H9 (cell line): ENCODE measurements around the gene FTO. TPM values are rescaled to one million over a fixed set of nuclear protein-coding genes. Genes with fewer than 3 reads are reported as not detected.

Experiments used
- DNase-seq: peaks from one replicate; pipeline ENCODE4 v3.0.0-alpha.2; 2017
- H2AFZ ChIP-seq: one replicate; pipeline ENCODE4 v1.6.1; 2013; ENCODE audit warnings: mild to moderate bottlenecking, low read length, control low read depth, moderate library complexity
- H2AK5ac ChIP-seq: 2 replicates; pipeline ENCODE4 v1.6.1; 2013; ENCODE audit warnings: low read length, control low read depth, mixed read lengths; ENCODE audit not compliant: insufficient read length
- H2BK120ac ChIP-seq: one replicate; pipeline ENCODE4 v1.6.1; 2013; ENCODE audit warnings: low read depth, mild to moderate bottlenecking, low read length, control low read depth, inconsistent platforms; ENCODE audit not compliant: poor library complexity, severe bottlenecking
- H2BK12ac ChIP-seq: 2 replicates; pipeline ENCODE4 v1.6.1; 2013; ENCODE audit warnings: low read length, control low read depth, mixed read lengths, low read depth; ENCODE audit not compliant: insufficient read length
- H2BK15ac ChIP-seq: 2 replicates; pipeline ENCODE4 v1.6.1; 2013; ENCODE audit warnings: low read depth, low read length, control low read depth
- H2BK20ac ChIP-seq: one replicate; pipeline ENCODE4 v1.6.1; 2013; ENCODE audit warnings: low read depth, mild to moderate bottlenecking, low read length, control low read depth, inconsistent platforms; ENCODE audit not compliant: poor library complexity, severe bottlenecking
- H2BK5ac ChIP-seq: 2 replicates; pipeline ENCODE4 v1.6.1; 2013; ENCODE audit warnings: low read length, control low read depth, mixed read lengths; ENCODE audit not compliant: insufficient read length
- H3K14ac ChIP-seq: 2 replicates; pipeline ENCODE4 v1.6.1; 2013; ENCODE audit warnings: low read length, control low read depth; ENCODE audit not compliant: insufficient read depth
- H3K18ac ChIP-seq: 2 replicates; pipeline ENCODE4 v1.6.1; 2013; ENCODE audit warnings: low read depth, mild to moderate bottlenecking, mixed read lengths, low read length, control low read depth; ENCODE audit not compliant: insufficient read length
- H3K23ac ChIP-seq: 2 replicates; pipeline ENCODE4 v1.6.1; 2013; ENCODE audit warnings: low read length, control low read depth, mixed read lengths, low read depth; ENCODE audit not compliant: insufficient read length
- H3K23me2 ChIP-seq: 2 replicates; pipeline ENCODE4 v1.6.1; 2013; ENCODE audit warnings: low read depth, mild to moderate bottlenecking, mixed read lengths, low read length, control low read depth; ENCODE audit not compliant: insufficient read length, poor library complexity, severe bottlenecking
- H3K27ac ChIP-seq: 2 replicates; pipeline ENCODE4 v1.5.1; 2013; ENCODE audit warnings: low read length, control low read depth, mixed read lengths, low read depth; ENCODE audit not compliant: insufficient read length
- H3K27me3 ChIP-seq: 2 replicates; pipeline ENCODE4 v1.6.1; 2013; ENCODE audit warnings: low read length, control low read depth, inconsistent platforms; ENCODE audit not compliant: insufficient read depth
- H3K4ac ChIP-seq: 2 replicates; pipeline ENCODE4 v1.6.1; 2013; ENCODE audit warnings: low read depth, mild to moderate bottlenecking, control low read depth, inconsistent platforms, low read length, moderate library complexity
- H3K4me1 ChIP-seq: 2 replicates; pipeline ENCODE4 v1.6.1; 2013; ENCODE audit warnings: low read length, control low read depth, inconsistent platforms; ENCODE audit not compliant: insufficient read depth
- H3K4me2 ChIP-seq: 2 replicates; pipeline ENCODE4 v1.6.1; 2013; ENCODE audit warnings: low read length, control low read depth, mixed read lengths; ENCODE audit not compliant: insufficient read length, insufficient read depth
- H3K56ac ChIP-seq: 2 replicates; pipeline ENCODE4 v1.6.1; 2013; ENCODE audit warnings: low read depth, mild to moderate bottlenecking, mixed read lengths, low read length, control low read depth; ENCODE audit not compliant: insufficient read length
- H3K79me1 ChIP-seq: 2 replicates; pipeline ENCODE4 v1.6.1; 2013; ENCODE audit warnings: low read depth, mild to moderate bottlenecking, moderate library complexity, low read length, control low read depth, inconsistent platforms; ENCODE audit not compliant: insufficient read depth, poor library complexity, severe bottlenecking
- H3K79me2 ChIP-seq: 2 replicates; pipeline ENCODE4 v1.6.1; 2013; ENCODE audit warnings: low read length, control low read depth, inconsistent platforms; ENCODE audit not compliant: insufficient read depth
- H3K9ac ChIP-seq: 2 replicates; pipeline ENCODE4 v1.6.1; 2013; ENCODE audit warnings: low read length, control low read depth, mixed read lengths; ENCODE audit not compliant: insufficient read length; ENCODE audit errors: extremely low read depth
- H3K9me3 ChIP-seq: one replicate; pipeline ENCODE4 v1.6.1; 2013; ENCODE audit warnings: low read depth, low read length, inconsistent platforms; ENCODE audit not compliant: control insufficient read depth
- H3T11ph ChIP-seq: one replicate; pipeline ENCODE4 v1.6.1; 2013; ENCODE audit warnings: mild to moderate bottlenecking, low read length, control low read depth, inconsistent platforms
- H4K20me1 ChIP-seq: one replicate; pipeline ENCODE4 v1.6.1; 2013; ENCODE audit not compliant: control insufficient read depth, insufficient read length, insufficient read depth
- H4K5ac ChIP-seq: 2 replicates; pipeline ENCODE4 v1.6.1; 2013; ENCODE audit warnings: low read depth, mild to moderate bottlenecking, mixed read lengths, low read length, control low read depth; ENCODE audit not compliant: insufficient read length
- H4K8ac ChIP-seq: replicated peaks from 2 replicates; pipeline ENCODE4 v1.6.1; 2013; ENCODE audit warnings: low read length, control low read depth, mixed read lengths, low read depth; ENCODE audit not compliant: insufficient read length
- H4K91ac ChIP-seq: 2 replicates; pipeline ENCODE4 v1.6.1; 2013; ENCODE audit warnings: low read depth, mild to moderate bottlenecking, moderate library complexity, mixed read lengths, low read length, control low read depth; ENCODE audit not compliant: insufficient read length
- H3K27ac Mint-ChIP-seq, 3 experiments: 2 replicates in 2 of 3; 3 replicates in 1 of 3; pipeline ENCODE4 v1.8.0; 2020 to 2021; ENCODE audit warnings: mixed read lengths in 3 of 3, mild to moderate bottlenecking in 1 of 3, moderate library complexity in 1 of 3
- H3K27me3 Mint-ChIP-seq: 2 replicates; pipeline ENCODE4 v1.8.0; 2021; ENCODE audit warnings: low read depth, mild to moderate bottlenecking, moderate library complexity, mixed read lengths
- H3K36me3 Mint-ChIP-seq, 3 experiments: 2 replicates in 2 of 3; 3 replicates in 1 of 3; pipeline ENCODE4 v1.8.0; 2020 to 2021; ENCODE audit warnings: low read depth in 3 of 3, mixed read lengths in 3 of 3; ENCODE audit not compliant: insufficient read depth in 1 of 3
- H3K4me1 Mint-ChIP-seq, 2 experiments: 2 replicates each; pipeline ENCODE4 v1.8.0; 2020; ENCODE audit warnings: mixed read lengths in 2 of 2
- H3K4me3 Mint-ChIP-seq, 2 experiments: 2 replicates in 1 of 2; 3 replicates in 1 of 2; pipeline ENCODE4 v1.8.0; 2020 to 2021; ENCODE audit warnings: mild to moderate bottlenecking in 2 of 2, mixed read lengths in 2 of 2, moderate library complexity in 1 of 2
- H3K9me3 Mint-ChIP-seq, 2 experiments: 2 replicates in 1 of 2; 3 replicates in 1 of 2; pipeline ENCODE4 v1.8.0; 2020; ENCODE audit warnings: mild to moderate bottlenecking in 2 of 2, mixed read lengths in 2 of 2, moderate library complexity in 1 of 2
- CTCF ChIP-seq: fragments of 200-600 bp; sonication (generic); conservative IDR thresholded peaks from 3 replicates; pipeline ENCODE4 v1.8.0; 2021; ENCODE audit warnings: antibody characterized with exemption, mild to moderate bottlenecking
- WGBS: extraction: QIAGEN DNeasy Blood & Tissue Kit; methylation state at CpG from one replicate; pipeline ENCODE4 v1.1.7; 2013; ENCODE audit warnings: missing lambda C conversion rate, low lambda C conversion rate, mixed read lengths; ENCODE audit not compliant: insufficient read length; ENCODE audit errors: extremely low coverage; 5-methylcytosine and 5-hydroxymethylcytosine counted together
- total RNA-seq: library from RNA; stranded (reverse); gene quantifications from 2 replicates; pipeline ENCODE4 v1.2.1, GENCODE V29; 2021

Gene FTO
- total RNA-seq, 1 experiment from 2014 or later, result 67.9 TPM

- no peak overlapping the region for H2BK15ac ChIP-seq
- H3K4ac ChIP-seq, result no peak overlapping the region
- H4K5ac ChIP-seq, result no peak overlapping the region
- H2BK120ac ChIP-seq, result no peak overlapping the region
- no peak overlapping the region for H2AK5ac ChIP-seq
- H3K79me1 ChIP-seq, result no peaks in the 10 kb centered on the region
- H4K20me1 ChIP-seq, result no peaks in the 10 kb centered on the region
- H2AFZ ChIP-seq, result no peak overlapping the region
- no peaks in the 10 kb centered on the region for H3K9me3 ChIP-seq
- Mint-ChIP-seq H3K36me3 (no peaks in the 10 kb centered on the region), H3K9me3 (no peaks in the 10 kb centered on the region), H3K27ac (no peak overlapping the region; a peak in 1 of 7 replicates), H3K4me1 (0 out of 4 replicates have a peak, but pooled peaks cover 0 to 3% of the 10 kb centered on the region in 2 experiments), H3K27me3 (no peaks in the 10 kb centered on the region), H3K4me3 (no peak overlapping the region)
- no peak overlapping the region for H3K23ac ChIP-seq
- H3K4me1 ChIP-seq, result no peaks in the 10 kb centered on the region
- WGBS, result no CpG with 5 or more reads among the region's 7 CpGs
- no peak for TF ChIP-seq CTCF
- H4K8ac ChIP-seq, result no peak overlapping the region
- H2BK12ac ChIP-seq, result no peak overlapping the region
- H3K56ac ChIP-seq, result no peak overlapping the region
- no peak overlapping the region for H4K91ac ChIP-seq
- no peak overlapping the region for H3K18ac ChIP-seq
- no peaks in the 10 kb centered on the region; the same call in 1 of the 2 replicates for H3K79me2 ChIP-seq
- H3K23me2 ChIP-seq, result no peaks in the 10 kb centered on the region
- DNase-seq, result no peak
- no peak overlapping the region for H2BK5ac ChIP-seq
- no peak overlapping the region for H3K9ac ChIP-seq
- no peak overlapping the region for H3T11ph ChIP-seq
- H3K27me3 ChIP-seq, result no peaks in the 10 kb centered on the region
- H2BK20ac ChIP-seq, result no peak overlapping the region
- H3K27ac ChIP-seq, result no peak overlapping the region
- H3K4me2 ChIP-seq, result no peak overlapping the region
- H3K14ac ChIP-seq, result no peak overlapping the region
Measured at GRCh38 chr16:53952215-53953208, 248.6 kb downstream of the FTO start.
